ENCODE results near the gene REEP6. TPM values are rescaled to one million over a fixed set of nuclear protein-coding genes. Genes with fewer than 3 reads are reported as not detected.
A peak's percentile ranks its signal among the peaks of the same experiment; 100 is the strongest.

The REEP6 gene
- total and polyA plus RNA-seq, 10 donors, result 0.65 to 2.6 (median 1.6) TPM; not detected in 1

GRCh38 chr19:1478934-1479707 is 11.9 kb upstream of the REEP6 start, which contains the start of gene C19orf25:
Gene C19orf25, minus strand, starts transcription at chr19:1479215. Its CDS starts 312 bp downstream, at chr19:1478903.
- peak; percentile 99 for DNase-seq
- Histone ChIP-seq H3K27ac (peak within 1 kb of the TSS; percentile 75 to 94 (median 85)), H3K4me3 (peak within 1 kb of the TSS; percentile 94 to 99 (median 97)), H3K36me3 (peaks cover 0 to 38% (median 23%) of the 10 kb centered on the region in 6 donors), H3K27me3 (replicated peaks in 1 of 7) (peaks cover 0 to under 1% (median 0%) of the 10 kb centered on the region in 7 donors), H3K9me3 (no peaks in the 10 kb centered on the region), H3K4me1 (peaks cover 11 to 63% (median 33%) of the 10 kb centered on the region in 6 donors)
- intact Hi-C loops (cut with DNase I; ENCODE audit: low total_unique reads), result no loop called here
- TF ChIP-seq POLR2A (IDR thresholded peaks at IDR 0.05) (peak in 2 of 3 donors; percentile 37 to 61), CTCF (IDR thresholded peaks at IDR 0.05 in 8 of 11, conservative IDR thresholded peaks at IDR 0.05 in 3 of 11) (peak in 1 of 11 experiments; percentile 15), POLR2AphosphoS5 (IDR thresholded peaks at IDR 0.05) (peak; percentile 95 to 96 (median 95))
- WGBS, 5 donors, result 0 to 1% (median 0%) methylated on average over 34 to 71 of the region's 71 CpGs

GRCh38 chr19:1481224-1481892 is 9.6 kb upstream of the REEP6 start:
- WGBS, 5 donors, result 88 to 93% (median 90%) methylated on average over 26 of the region's 26 CpGs
- no peaks in the 10 kb centered on the region for H3K9me3 ChIP-seq
- intact Hi-C loops (cut with DNase I; ENCODE audit: low total_unique reads), result no loop called here
- peaks cover 0 to 15% (median 6%) of the 10 kb centered on the region in 6 donors for H3K36me3 ChIP-seq
- H3K27ac ChIP-seq, result no peak overlapping the region
- no peak for DNase-seq
- no peaks in the 10 kb centered on the region for H3K27me3 ChIP-seq (replicated peaks in 1 of 7)
- TF ChIP-seq POLR2A (IDR thresholded peaks at IDR 0.05) (no peak), CTCF (IDR thresholded peaks at IDR 0.05 in 8 of 11, conservative IDR thresholded peaks at IDR 0.05 in 3 of 11) (no peak), POLR2AphosphoS5 (IDR thresholded peaks at IDR 0.05) (no peak)
- H3K4me3 ChIP-seq, result no peak overlapping the region
- H3K4me1 ChIP-seq, result peaks cover 11 to 41% (median 28%) of the 10 kb centered on the region in 6 donors

GRCh38 chr19:1481893-1482360 is 9.1 kb upstream of the REEP6 start:
- TF ChIP-seq CTCF (IDR thresholded peaks at IDR 0.05 in 8 of 11, conservative IDR thresholded peaks at IDR 0.05 in 3 of 11) (no peak), POLR2A (IDR thresholded peaks at IDR 0.05) (no peak), POLR2AphosphoS5 (IDR thresholded peaks at IDR 0.05) (no peak)
- Histone ChIP-seq H3K27ac (no peak overlapping the region), H3K4me3 (no peak overlapping the region), H3K36me3 (peaks cover 0 to 10% (median 3%) of the 10 kb centered on the region in 6 donors), H3K27me3 (replicated peaks in 1 of 7) (no peaks in the 10 kb centered on the region), H3K9me3 (no peaks in the 10 kb centered on the region), H3K4me1 (peaks cover 11 to 35% (median 25%) of the 10 kb centered on the region in 6 donors)
- peak; percentile 74 for DNase-seq
- 88 to 94% (median 91%) methylated on average over 24 to 36 of the region's 36 CpGs for WGBS, 5 donors
- intact Hi-C loops (cut with DNase I; ENCODE audit: low total_unique reads), result no loop called here
